HepG2 (cell line): ENCODE measurements around the gene DKKL1. TPM values are rescaled to one million over a fixed set of nuclear protein-coding genes. Genes with fewer than 3 reads are reported as not detected.

Source experiments
- CBFB ChIP-seq: sonication (generic); formaldehyde crosslinking; IDR thresholded peaks from 2 replicates; pipeline ENCODE4 v1.4.0; 2020; ENCODE audit warnings: missing genetic modification reagents
- CTCF ChIP-seq: sonication (generic); formaldehyde crosslinking; IDR thresholded peaks from 2 replicates; pipeline ENCODE4 v1.5.0; 2020; ENCODE audit warnings: mild to moderate bottlenecking, missing genetic modification reagents, moderate library complexity
- GABPB1 ChIP-seq: IDR thresholded peaks from 2 replicates; pipeline ENCODE4 v1.6.1; 2016; ENCODE audit warnings: mild to moderate bottlenecking, missing genetic modification reagents, moderate library complexity, missing compliant biosample characterization
- HCFC1 ChIP-seq: fragments of 150-350 bp; IDR thresholded peaks from 2 replicates; pipeline ENCODE4 v1.6.1; 2014; ENCODE audit warnings: low read depth, low read length
- HOXA3 ChIP-seq: sonication (generic); formaldehyde crosslinking; IDR thresholded peaks from 2 replicates; pipeline ENCODE4 v1.5.0; 2020; ENCODE audit warnings: missing genetic modification reagents
- KAT8 ChIP-seq: IDR thresholded peaks from 2 replicates; pipeline ENCODE4 v1.6.1; 2016; ENCODE audit warnings: missing genetic modification reagents, missing compliant biosample characterization
- KLF16 ChIP-seq, 2 experiments: sonication (generic) in 1 of 2; formaldehyde crosslinking in 1 of 2; IDR thresholded peaks; 2 replicates each; pipeline versions ENCODE4 v1.6.1 to v1.8.0; 2016 to 2023; ENCODE audit warnings: missing genetic modification reagents in 2 of 2, missing compliant biosample characterization in 1 of 2
- NCOA2 ChIP-seq: sonication (generic); formaldehyde crosslinking; IDR thresholded peaks from 2 replicates; pipeline ENCODE4 v1.8.0; 2022; ENCODE audit warnings: inconsistent platforms
- RARA ChIP-seq: IDR thresholded peaks from 2 replicates; pipeline ENCODE4 v1.6.1; 2016; ENCODE audit warnings: missing genetic modification reagents, missing compliant biosample characterization
- RBM39 ChIP-seq: fragments of 200-400 bp; formaldehyde crosslinking; IDR thresholded peaks from one replicate; pipeline ENCODE4 v1.6.1; 2018; ENCODE audit warnings: antibody characterized with exemption, mild to moderate bottlenecking, low read depth, low read length; ENCODE audit not compliant: poor library complexity, severe bottlenecking
- RXRB ChIP-seq: IDR thresholded peaks from 2 replicates; pipeline ENCODE4 v1.6.1; 2016; ENCODE audit warnings: borderline replicate concordance, missing genetic modification reagents, missing compliant biosample characterization
- SALL2 ChIP-seq: sonication (generic); formaldehyde crosslinking; IDR thresholded peaks from 2 replicates; pipeline ENCODE4 v1.8.1; 2023; ENCODE audit warnings: mild to moderate bottlenecking, missing genetic modification reagents, inconsistent platforms
- SUZ12 ChIP-seq: fragments of 150-350 bp; IDR thresholded peaks from 2 replicates; pipeline ENCODE4 v1.6.1; 2014; ENCODE audit warnings: low read depth, low read length
- TFAP4 ChIP-seq: sonication (generic); IDR thresholded peaks from 2 replicates; pipeline ENCODE4 v1.6.1; 2016; ENCODE audit warnings: low read depth, borderline replicate concordance
- THAP11 ChIP-seq: IDR thresholded peaks from 2 replicates; pipeline ENCODE4 v1.6.1; 2016; ENCODE audit warnings: missing biosample characterization, missing genetic modification reagents
- USF2 ChIP-seq, 2 experiments: sonication (generic) in 1 of 2; formaldehyde crosslinking in 1 of 2; IDR thresholded peaks; 2 replicates each; pipeline versions ENCODE4 v1.5.1 to v1.6.1; 2011 to 2020; ENCODE audit warnings: borderline replicate concordance in 1 of 2, low read depth in 1 of 2, low read length in 1 of 2, mild to moderate bottlenecking in 1 of 2, missing genetic modification reagents in 1 of 2, moderate library complexity in 1 of 2
- ZNF205 ChIP-seq: IDR thresholded peaks from 2 replicates; pipeline ENCODE4 v1.6.1; 2018; ENCODE audit warnings: missing biosample characterization, missing genetic modification reagents
- ZNF605 ChIP-seq: sonication (generic); formaldehyde crosslinking; IDR thresholded peaks from 2 replicates; pipeline ENCODE4 v1.8.0; 2022; ENCODE audit warnings: mild to moderate bottlenecking, missing genetic modification reagents
- ZNF614 ChIP-seq: IDR thresholded peaks from 2 replicates; pipeline ENCODE4 v1.6.1; 2018; ENCODE audit warnings: missing biosample characterization, missing genetic modification reagents, inconsistent platforms, borderline replicate concordance
- ZNF75D ChIP-seq: sonication (generic); formaldehyde crosslinking; IDR thresholded peaks from 2 replicates; pipeline ENCODE4 v1.8.1; 2023; ENCODE audit warnings: missing genetic modification reagents, mild to moderate bottlenecking, borderline replicate concordance
- ZNF772 ChIP-seq: sonication (generic); formaldehyde crosslinking; IDR thresholded peaks from 2 replicates; pipeline ENCODE4 v1.5.0; 2020; ENCODE audit warnings: mild to moderate bottlenecking, missing genetic modification reagents
- polyA plus RNA-seq, 8 experiments: library from polyadenylated mRNA; depleted of rRNA in 3 of 8; stranded (reverse) in 7 of 8; unstranded in 1 of 8; fragments of >200 nt; fragmentation: Illumina TruSeq in 4 of 8; extraction: Trizol in 4 of 8; gene quantifications; 2 replicates each; pipeline versions ENCODE4 v1.2.1 to v1.2.3, GENCODE V29; 2011 to 2016; ENCODE audit warnings: low read depth in 4 of 8, missing spikeins in 1 of 8, mixed read lengths in 1 of 8; ENCODE audit not compliant: insufficient read depth in 1 of 8
- total RNA-seq, 5 experiments: library from RNA; depleted of rRNA; stranded (reverse); fragments of >200 nt; fragmentation: Illumina TruSeq; extraction: Trizol; gene quantifications; 2 replicates each; pipeline ENCODE4 v1.2.3, GENCODE V29; 2016; ENCODE audit warnings: low read depth in 1 of 5

Gene DKKL1
- total and polyA plus RNA-seq, 2 of the 13 experiments (the other 11 are each of a cell fraction or from before 2014, with no cell fraction given), result 0.30 to 0.31 TPM

- TF ChIP-seq NCOA2, result peak; percentile 15; the same call in 1 of the 2 replicates
- TF ChIP-seq TFAP4, result no peak
- TF ChIP-seq ZNF614 (CRISPR knock-in tag), result 0 out of 2 replicates have a peak, but pooled peaks have one; percentile 20
- TF ChIP-seq USF2 (IDR thresholded peaks at IDR 0.05; ENCODE audit: low read depth, low read length), result peak; percentile 93
- peak; percentile 98; the same call in 1 of the 2 replicates for TF ChIP-seq USF2 (CRISPR knock-in tag; IDR thresholded peaks at IDR 0.05; ENCODE audit: borderline replicate concordance)
- 0 out of 2 replicates have a peak, but pooled peaks have one; percentile 8 for TF ChIP-seq RXRB (CRISPR knock-in tag)
- TF ChIP-seq ZNF75D (CRISPR knock-in tag), result no peak
- peak; percentile 19; the same call in 1 of the 2 replicates for TF ChIP-seq CTCF
- peak; percentile 98 for TF ChIP-seq THAP11
- TF ChIP-seq RBM39, result no peak
- TF ChIP-seq GABPB1 (CRISPR knock-in tag), result peak; percentile 41; the same call in 1 of the 2 replicates
- TF ChIP-seq KAT8, result peak; percentile 74
- TF ChIP-seq HCFC1, result peak; percentile 80
- TF ChIP-seq HOXA3 (CRISPR knock-in tag), result peak; percentile 56; the same call in 1 of the 2 replicates
- 0 out of 4 replicates have a peak, but pooled peaks of 1 of the 2 experiments have one; percentile 42 for TF ChIP-seq KLF16 (CRISPR knock-in tag; IDR thresholded peaks at IDR 0.05)
- no peak for TF ChIP-seq CBFB (CRISPR knock-in tag)
- TF ChIP-seq ZNF605 (CRISPR knock-in tag), result 0 out of 2 replicates have a peak, but pooled peaks have one; percentile 19
- no peak for TF ChIP-seq SALL2 (CRISPR knock-in tag)
- no peak for TF ChIP-seq ZNF772 (CRISPR knock-in tag)
- no peak for TF ChIP-seq RARA (CRISPR knock-in tag)
- TF ChIP-seq SUZ12, result peak; percentile 34; the same call in 1 of the 2 replicates
- TF ChIP-seq ZNF205 (CRISPR knock-in tag), result 0 out of 2 replicates have a peak, but pooled peaks have one; percentile 35
These were observed 32.0 kb upstream of the DKKL1 start (continued) for GRCh38 chr19:49331616-49332055.
